H9 (cell line): ENCODE measurements around the gene GRIK4. TPM values are rescaled to one million over a fixed set of nuclear protein-coding genes. Genes with fewer than 3 reads are reported as not detected.

Experiments
- DNase-seq: peaks from one replicate; pipeline ENCODE4 v3.0.0-alpha.2; 2017
- H2AFZ ChIP-seq: one replicate; pipeline ENCODE4 v1.6.1; 2013; ENCODE audit warnings: mild to moderate bottlenecking, low read length, control low read depth, moderate library complexity
- H2AK5ac ChIP-seq: 2 replicates; pipeline ENCODE4 v1.6.1; 2013; ENCODE audit warnings: low read length, control low read depth, mixed read lengths; ENCODE audit not compliant: insufficient read length
- H2BK120ac ChIP-seq: one replicate; pipeline ENCODE4 v1.6.1; 2013; ENCODE audit warnings: low read depth, mild to moderate bottlenecking, low read length, control low read depth, inconsistent platforms; ENCODE audit not compliant: poor library complexity, severe bottlenecking
- H2BK12ac ChIP-seq: 2 replicates; pipeline ENCODE4 v1.6.1; 2013; ENCODE audit warnings: low read length, control low read depth, mixed read lengths, low read depth; ENCODE audit not compliant: insufficient read length
- H2BK15ac ChIP-seq: 2 replicates; pipeline ENCODE4 v1.6.1; 2013; ENCODE audit warnings: low read depth, low read length, control low read depth
- H2BK20ac ChIP-seq: one replicate; pipeline ENCODE4 v1.6.1; 2013; ENCODE audit warnings: low read depth, mild to moderate bottlenecking, low read length, control low read depth, inconsistent platforms; ENCODE audit not compliant: poor library complexity, severe bottlenecking
- H2BK5ac ChIP-seq: 2 replicates; pipeline ENCODE4 v1.6.1; 2013; ENCODE audit warnings: low read length, control low read depth, mixed read lengths; ENCODE audit not compliant: insufficient read length
- H3K14ac ChIP-seq: 2 replicates; pipeline ENCODE4 v1.6.1; 2013; ENCODE audit warnings: low read length, control low read depth; ENCODE audit not compliant: insufficient read depth
- H3K18ac ChIP-seq: 2 replicates; pipeline ENCODE4 v1.6.1; 2013; ENCODE audit warnings: low read depth, mild to moderate bottlenecking, mixed read lengths, low read length, control low read depth; ENCODE audit not compliant: insufficient read length
- H3K23ac ChIP-seq: 2 replicates; pipeline ENCODE4 v1.6.1; 2013; ENCODE audit warnings: low read length, control low read depth, mixed read lengths, low read depth; ENCODE audit not compliant: insufficient read length
- H3K23me2 ChIP-seq: 2 replicates; pipeline ENCODE4 v1.6.1; 2013; ENCODE audit warnings: low read depth, mild to moderate bottlenecking, mixed read lengths, low read length, control low read depth; ENCODE audit not compliant: insufficient read length, poor library complexity, severe bottlenecking
- H3K27ac ChIP-seq: 2 replicates; pipeline ENCODE4 v1.5.1; 2013; ENCODE audit warnings: low read length, control low read depth, mixed read lengths, low read depth; ENCODE audit not compliant: insufficient read length
- H3K27me3 ChIP-seq: 2 replicates; pipeline ENCODE4 v1.6.1; 2013; ENCODE audit warnings: low read length, control low read depth, inconsistent platforms; ENCODE audit not compliant: insufficient read depth
- H3K4ac ChIP-seq: 2 replicates; pipeline ENCODE4 v1.6.1; 2013; ENCODE audit warnings: low read depth, mild to moderate bottlenecking, control low read depth, inconsistent platforms, low read length, moderate library complexity
- H3K4me1 ChIP-seq: 2 replicates; pipeline ENCODE4 v1.6.1; 2013; ENCODE audit warnings: low read length, control low read depth, inconsistent platforms; ENCODE audit not compliant: insufficient read depth
- H3K4me2 ChIP-seq: 2 replicates; pipeline ENCODE4 v1.6.1; 2013; ENCODE audit warnings: low read length, control low read depth, mixed read lengths; ENCODE audit not compliant: insufficient read length, insufficient read depth
- H3K56ac ChIP-seq: 2 replicates; pipeline ENCODE4 v1.6.1; 2013; ENCODE audit warnings: low read depth, mild to moderate bottlenecking, mixed read lengths, low read length, control low read depth; ENCODE audit not compliant: insufficient read length
- H3K79me1 ChIP-seq: 2 replicates; pipeline ENCODE4 v1.6.1; 2013; ENCODE audit warnings: low read depth, mild to moderate bottlenecking, moderate library complexity, low read length, control low read depth, inconsistent platforms; ENCODE audit not compliant: insufficient read depth, poor library complexity, severe bottlenecking
- H3K79me2 ChIP-seq: 2 replicates; pipeline ENCODE4 v1.6.1; 2013; ENCODE audit warnings: low read length, control low read depth, inconsistent platforms; ENCODE audit not compliant: insufficient read depth
- H3K9ac ChIP-seq: 2 replicates; pipeline ENCODE4 v1.6.1; 2013; ENCODE audit warnings: low read length, control low read depth, mixed read lengths; ENCODE audit not compliant: insufficient read length; ENCODE audit errors: extremely low read depth
- H3K9me3 ChIP-seq: one replicate; pipeline ENCODE4 v1.6.1; 2013; ENCODE audit warnings: low read depth, low read length, inconsistent platforms; ENCODE audit not compliant: control insufficient read depth
- H3T11ph ChIP-seq: one replicate; pipeline ENCODE4 v1.6.1; 2013; ENCODE audit warnings: mild to moderate bottlenecking, low read length, control low read depth, inconsistent platforms
- H4K20me1 ChIP-seq: one replicate; pipeline ENCODE4 v1.6.1; 2013; ENCODE audit not compliant: control insufficient read depth, insufficient read length, insufficient read depth
- H4K5ac ChIP-seq: 2 replicates; pipeline ENCODE4 v1.6.1; 2013; ENCODE audit warnings: low read depth, mild to moderate bottlenecking, mixed read lengths, low read length, control low read depth; ENCODE audit not compliant: insufficient read length
- H4K8ac ChIP-seq: replicated peaks from 2 replicates; pipeline ENCODE4 v1.6.1; 2013; ENCODE audit warnings: low read length, control low read depth, mixed read lengths, low read depth; ENCODE audit not compliant: insufficient read length
- H4K91ac ChIP-seq: 2 replicates; pipeline ENCODE4 v1.6.1; 2013; ENCODE audit warnings: low read depth, mild to moderate bottlenecking, moderate library complexity, mixed read lengths, low read length, control low read depth; ENCODE audit not compliant: insufficient read length
- H3K27ac Mint-ChIP-seq, 3 experiments: 2 replicates in 2 of 3; 3 replicates in 1 of 3; pipeline ENCODE4 v1.8.0; 2020 to 2021; ENCODE audit warnings: mixed read lengths in 3 of 3, mild to moderate bottlenecking in 1 of 3, moderate library complexity in 1 of 3
- H3K27me3 Mint-ChIP-seq: 2 replicates; pipeline ENCODE4 v1.8.0; 2021; ENCODE audit warnings: low read depth, mild to moderate bottlenecking, moderate library complexity, mixed read lengths
- H3K36me3 Mint-ChIP-seq, 3 experiments: 2 replicates in 2 of 3; 3 replicates in 1 of 3; pipeline ENCODE4 v1.8.0; 2020 to 2021; ENCODE audit warnings: low read depth in 3 of 3, mixed read lengths in 3 of 3; ENCODE audit not compliant: insufficient read depth in 1 of 3
- H3K4me1 Mint-ChIP-seq, 2 experiments: 2 replicates each; pipeline ENCODE4 v1.8.0; 2020; ENCODE audit warnings: mixed read lengths in 2 of 2
- H3K4me3 Mint-ChIP-seq, 2 experiments: 2 replicates in 1 of 2; 3 replicates in 1 of 2; pipeline ENCODE4 v1.8.0; 2020 to 2021; ENCODE audit warnings: mild to moderate bottlenecking in 2 of 2, mixed read lengths in 2 of 2, moderate library complexity in 1 of 2
- H3K9me3 Mint-ChIP-seq, 2 experiments: 2 replicates in 1 of 2; 3 replicates in 1 of 2; pipeline ENCODE4 v1.8.0; 2020; ENCODE audit warnings: mild to moderate bottlenecking in 2 of 2, mixed read lengths in 2 of 2, moderate library complexity in 1 of 2
- CTCF ChIP-seq: fragments of 200-600 bp; sonication (generic); conservative IDR thresholded peaks from 3 replicates; pipeline ENCODE4 v1.8.0; 2021; ENCODE audit warnings: antibody characterized with exemption, mild to moderate bottlenecking
- WGBS: extraction: QIAGEN DNeasy Blood & Tissue Kit; methylation state at CpG from one replicate; pipeline ENCODE4 v1.1.7; 2013; ENCODE audit warnings: missing lambda C conversion rate, low lambda C conversion rate, mixed read lengths; ENCODE audit not compliant: insufficient read length; ENCODE audit errors: extremely low coverage; 5-methylcytosine and 5-hydroxymethylcytosine counted together
- total RNA-seq: library from RNA; stranded (reverse); gene quantifications from 2 replicates; pipeline ENCODE4 v1.2.1, GENCODE V29; 2021

GRIK4 gene
- total RNA-seq, 1 experiment from 2014 or later: 2.3 TPM

- Histone ChIP-seq H4K91ac (no peak overlapping the region), H2BK15ac (no peak overlapping the region), H2BK5ac (no peak overlapping the region), H3K9me3 (no peaks in the 10 kb centered on the region), H3K23me2 (no peaks in the 10 kb centered on the region), H2BK120ac (no peak overlapping the region), H2BK12ac (no peak overlapping the region), H2AFZ (no peak overlapping the region), H3K23ac (no peak overlapping the region), H3K79me2 (no peaks in the 10 kb centered on the region), H3K27ac (no peak overlapping the region), H4K20me1 (no peaks in the 10 kb centered on the region), H3K27me3 (no peaks in the 10 kb centered on the region), H3K56ac (no peak overlapping the region), H3K14ac (no peak overlapping the region), H4K8ac (no peak overlapping the region), H3K4me2 (no peak overlapping the region), H3K79me1 (no peaks in the 10 kb centered on the region), H3K4ac (no peak overlapping the region), H3K18ac (no peak overlapping the region), H3K4me1 (peaks cover 13% of the 10 kb centered on the region; the same call in 1 of the 2 replicates), H2BK20ac (no peak overlapping the region), H3K9ac (no peak overlapping the region), H4K5ac (no peak overlapping the region), H3T11ph (no peak overlapping the region), H2AK5ac (no peak overlapping the region)
- Mint-ChIP-seq H3K4me3 (no peak overlapping the region), H3K4me1 (peaks cover 64 to 67% of the 10 kb centered on the region in 2 experiments), H3K27me3 (peaks cover 3% of the 10 kb centered on the region), H3K9me3 (no peaks in the 10 kb centered on the region), H3K36me3 (no peaks in the 10 kb centered on the region), H3K27ac (no peak overlapping the region; a peak in 1 of 7 replicates)
- DNase-seq: no peak
- no CpG with 5 or more reads among the region's 2 CpGs for WGBS
- TF ChIP-seq CTCF: no peak
Measured at GRCh38 chr11:120780239-120780638, 268.7 kb downstream of the GRIK4 start.
